GM18868 (cell line): ENCODE measurements around the gene ITGA2.

Experiments used
- ATAC-seq: cut with Tn5 transposase; IDR thresholded peaks from one replicate; pipeline ENCODE4 v1.9.1; 2021; ENCODE audit warnings: mild to moderate bottlenecking, moderate library complexity; ENCODE audit not compliant: unreplicated experiment

ITGA2 gene

GRCh38 chr5:53017383-53017782 lies 28.2 kb downstream of the ITGA2 start:
- no peak for ATAC-seq

- ATAC-seq: no peak
These were observed 28.7 kb downstream of the ITGA2 start for GRCh38 chr5:53017794-53018391.

- ATAC-seq: no peak
These were observed 30.2 kb downstream of the ITGA2 start for GRCh38 chr5:53019320-53019719.

GRCh38 chr5:53022930-53023511 lies 33.9 kb downstream of the ITGA2 start:
- ATAC-seq: no peak

DNA sequence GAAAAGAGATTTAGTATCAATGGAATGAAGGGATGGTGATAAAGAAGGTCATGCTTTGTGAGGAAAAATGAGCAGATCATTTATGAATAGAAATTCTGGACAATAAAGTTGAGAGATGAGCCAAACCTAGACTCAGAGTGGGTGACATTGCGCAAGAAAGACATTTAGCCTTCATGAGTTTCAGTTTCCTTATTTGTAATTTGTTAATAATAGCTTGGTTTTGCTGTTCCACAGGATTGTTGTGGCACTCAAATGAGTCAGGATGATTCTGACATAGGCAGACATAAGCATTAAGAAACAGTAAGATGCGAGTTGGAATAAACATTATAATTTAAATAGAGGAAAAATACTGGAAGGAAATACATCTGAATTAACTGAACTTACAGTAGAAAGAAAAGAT lies 34.8 kb downstream of the ITGA2 start:
- peak; percentile 96 for ATAC-seq

GRCh38 chr5:53024535-53024934 lies 35.4 kb downstream of the ITGA2 start:
- no peak for ATAC-seq

- ATAC-seq: no peak
These were observed 36.3 kb downstream of the ITGA2 start for GRCh38 chr5:53025487-53025886.

- no peak for ATAC-seq
These were observed 38.8 kb downstream of the ITGA2 start for GRCh38 chr5:53027913-53028312.

DNA sequence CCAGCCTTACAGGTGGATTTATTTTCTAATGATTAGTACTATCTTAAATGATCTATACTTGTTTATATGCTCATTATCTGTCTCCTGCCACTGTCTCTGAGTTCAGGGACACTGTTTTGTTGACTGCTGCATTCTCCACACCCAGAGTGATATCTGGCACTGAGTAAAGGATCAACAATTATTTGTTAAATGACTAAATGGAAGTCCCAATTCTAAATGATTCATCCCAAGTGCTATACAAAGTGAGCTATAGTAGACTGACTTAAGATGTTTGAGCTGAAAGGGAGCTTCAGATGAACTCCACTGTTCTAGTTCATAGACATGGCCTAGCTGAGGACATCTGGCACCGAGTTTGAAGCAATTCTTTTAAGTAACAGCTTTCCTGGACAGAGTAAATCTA lies 40.5 kb downstream of the ITGA2 start:
- no peak for ATAC-seq

GRCh38 chr5:53030893-53031292 lies 41.7 kb downstream of the ITGA2 start:
- no peak for ATAC-seq

DNA sequence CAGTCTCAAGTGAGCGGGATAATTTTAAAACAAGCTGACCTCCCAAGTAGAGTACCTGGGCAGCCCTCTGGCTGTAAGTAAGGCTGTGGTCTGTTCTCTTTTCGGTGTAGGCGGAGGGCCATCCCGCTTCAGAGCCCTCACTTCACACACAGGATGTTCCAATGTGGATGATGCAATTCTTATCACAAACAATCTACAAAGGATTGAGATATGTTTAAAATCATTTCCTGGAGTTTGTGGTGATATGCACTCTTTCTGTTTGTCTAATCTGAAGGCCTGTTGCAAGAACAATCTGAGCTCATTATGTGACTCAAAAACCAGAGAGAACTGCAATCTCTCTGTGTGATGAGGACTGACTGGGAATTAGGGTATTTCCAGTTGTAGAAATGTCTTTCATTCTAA lies 42.5 kb downstream of the ITGA2 start:
- no peak for ATAC-seq

DNA sequence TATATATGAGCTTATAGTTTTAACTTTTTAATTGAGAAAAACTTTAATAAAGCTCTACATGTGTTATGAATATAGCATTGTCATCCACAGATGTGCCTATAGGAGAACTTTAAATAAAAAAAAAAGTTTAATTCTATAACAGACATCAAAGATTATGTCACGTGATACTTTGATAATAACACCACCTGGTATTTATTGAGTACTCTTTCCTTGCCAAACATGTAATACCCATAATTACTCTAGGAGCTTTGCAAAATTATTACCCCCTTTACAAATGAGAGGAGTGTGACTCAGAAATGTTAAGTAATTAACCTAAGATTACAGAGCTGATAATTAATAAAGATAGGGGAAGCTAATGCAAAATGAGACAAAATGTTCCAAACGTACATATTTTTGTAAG lies 43.0 kb downstream of the ITGA2 start:
- no peak for ATAC-seq

DNA sequence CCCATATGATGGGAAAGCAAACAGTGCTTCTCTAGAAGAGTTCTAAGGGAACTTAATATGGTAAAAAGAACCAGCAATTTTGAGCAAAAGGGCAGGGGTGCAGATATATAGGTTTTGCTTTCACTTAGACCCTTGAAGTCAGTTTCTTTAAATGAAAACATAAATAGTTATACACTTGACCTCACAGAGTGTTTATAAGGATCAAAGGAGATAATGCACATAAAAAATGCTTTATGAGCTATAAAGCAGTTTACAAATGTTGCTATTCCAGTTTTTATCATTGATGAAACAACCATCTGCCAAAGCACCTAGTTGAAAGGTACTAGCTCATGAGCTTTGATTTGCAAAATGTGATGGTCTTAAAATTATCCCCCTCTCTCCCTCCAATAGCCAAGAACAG lies 45.7 kb downstream of the ITGA2 start:
- ATAC-seq: no peak

GRCh38 chr5:53035868-53036381 lies 46.8 kb downstream of the ITGA2 start:
- ATAC-seq: peak; percentile 68

GRCh38 chr5:53037141-53037859 lies 48.1 kb downstream of the ITGA2 start:
- no peak for ATAC-seq

- ATAC-seq: no peak
These were observed 49.2 kb downstream of the ITGA2 start for GRCh38 chr5:53038196-53038847.

DNA sequence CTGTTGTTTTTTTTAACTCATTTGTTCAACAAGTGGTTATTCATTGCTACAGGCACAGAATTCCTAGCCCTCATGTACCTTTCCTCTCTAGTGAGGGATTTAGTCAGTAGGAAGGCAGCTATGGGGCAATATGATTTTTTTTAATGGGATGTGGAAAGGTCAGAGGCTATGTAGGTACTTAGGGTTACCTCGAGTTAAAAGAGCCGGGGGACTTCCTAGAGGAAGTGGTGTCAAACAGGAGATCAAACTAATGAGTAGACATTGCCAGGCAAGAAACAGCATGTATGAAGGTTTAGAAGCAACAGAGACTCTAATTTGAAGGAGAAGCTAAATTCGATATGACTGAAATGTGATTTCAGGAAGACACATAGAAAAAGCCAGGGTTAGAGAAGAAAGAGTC lies 50.7 kb downstream of the ITGA2 start:
- ATAC-seq: no peak

DNA sequence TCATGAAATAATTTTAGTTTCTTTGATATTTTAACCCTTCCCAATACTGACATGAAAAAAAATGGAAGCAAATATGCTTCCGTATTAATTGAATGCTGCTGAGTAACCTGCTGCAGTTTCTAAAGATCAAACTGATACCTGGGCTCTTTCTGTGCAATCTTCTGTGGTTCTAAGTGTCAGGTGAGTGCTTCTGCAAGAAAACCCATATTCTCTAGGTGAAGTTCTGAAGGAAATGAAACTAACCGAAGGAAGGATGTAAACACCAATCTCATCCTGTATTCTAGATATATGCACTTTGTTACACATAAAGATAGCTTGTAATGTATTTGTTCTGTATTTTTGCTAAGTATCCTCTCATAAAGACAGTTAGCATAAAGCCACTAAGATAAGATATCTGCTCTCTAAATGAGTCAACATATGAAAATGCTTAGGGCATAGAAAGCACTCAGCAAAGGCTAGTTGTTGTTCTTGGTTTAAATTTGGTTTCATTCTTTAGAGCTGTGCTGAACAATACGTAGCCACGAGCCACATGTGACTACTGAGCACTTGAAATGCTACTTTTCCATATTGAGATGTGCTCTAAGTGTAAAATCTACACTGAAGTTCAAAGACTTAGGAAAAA lies 52.0 kb downstream of the ITGA2 start:
- peak; percentile 99 for ATAC-seq

DNA sequence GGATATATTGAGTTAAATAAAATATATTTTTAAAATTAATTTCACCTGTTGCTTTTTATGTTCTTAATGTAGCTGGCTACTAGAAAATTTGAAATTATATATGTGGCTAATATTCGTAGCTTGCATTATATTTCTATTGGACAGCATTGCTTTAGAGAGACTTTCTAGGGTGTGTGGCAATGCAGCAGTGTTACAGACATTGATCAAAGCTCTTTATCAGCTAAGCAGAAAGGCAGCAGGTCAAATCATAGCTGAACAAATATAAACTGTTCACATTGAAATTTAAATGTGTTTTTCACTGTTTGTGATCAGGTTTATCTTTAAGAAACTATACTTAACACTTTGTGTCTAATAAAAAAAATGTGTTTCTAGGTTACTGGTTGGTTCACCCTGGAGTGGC lies 52.6 kb downstream of the ITGA2 start:
- no peak for ATAC-seq

DNA sequence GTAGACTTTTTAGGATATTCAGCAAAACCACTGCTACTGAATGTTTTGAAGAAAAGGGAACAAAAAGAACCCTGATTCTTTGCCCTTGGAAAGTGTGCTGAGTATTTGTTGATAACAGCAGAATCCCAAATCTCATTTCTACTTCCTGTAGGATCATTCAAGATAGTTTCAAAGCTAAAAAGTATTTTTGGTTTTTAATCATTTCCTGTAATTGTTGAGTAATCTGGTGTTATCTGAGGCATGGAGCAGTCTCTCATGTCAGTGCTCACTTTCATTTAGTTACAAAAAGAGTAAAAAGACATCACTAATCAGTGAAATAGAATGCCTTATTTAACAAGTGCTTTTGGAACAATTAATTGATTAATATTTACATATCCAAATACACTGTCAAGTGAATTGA lies 56.1 kb downstream of the ITGA2 start:
- no peak for ATAC-seq

- no peak for ATAC-seq
These were observed 59.1 kb downstream of the ITGA2 start for GRCh38 chr5:53048248-53048647.
